ENCODE data around the gene ASMTL. TPM values are rescaled to one million over a fixed set of nuclear protein-coding genes. Genes with fewer than 3 reads are reported as not detected.
"Not testable (repeated sequence)": the region's sequence is repeated elsewhere in the genome, so short reads cannot be mapped to it uniquely, and the experiment has no call there.

Gene ASMTL
- total RNA-seq, 1 donor from 2014 or later, result 13.6 TPM

DNA sequence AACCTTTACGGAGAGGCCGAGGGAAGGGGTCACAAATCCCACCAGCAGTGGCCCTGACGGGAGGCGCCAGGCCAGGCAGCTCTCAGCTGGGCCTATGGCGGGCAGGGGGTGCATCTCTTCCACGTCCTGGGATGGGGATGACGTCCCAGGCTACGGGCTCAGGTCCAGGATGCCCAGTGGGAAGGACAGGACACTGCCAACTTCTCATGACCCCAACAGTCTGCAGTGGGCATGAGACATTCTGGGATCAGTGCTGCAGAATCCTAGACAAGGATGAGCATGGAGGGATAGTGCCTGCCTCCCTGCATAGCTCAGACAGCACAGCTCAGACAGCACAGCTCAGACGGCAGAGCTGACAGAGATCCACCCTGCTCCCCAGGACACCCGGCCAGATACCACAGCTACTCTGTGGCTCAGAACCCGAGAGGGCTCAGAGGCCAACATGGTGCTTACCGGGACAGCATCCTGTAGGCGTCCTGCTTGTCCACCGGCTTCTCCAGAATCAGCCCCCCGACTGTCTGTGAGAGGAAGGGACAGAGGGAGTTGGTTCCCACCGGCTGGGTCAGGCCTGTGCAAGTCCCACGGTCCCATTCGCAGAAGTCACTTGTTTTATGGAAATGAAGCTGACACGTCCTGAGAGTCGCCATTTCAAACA is 17.3 kb downstream of the ASMTL start:
- no peak overlapping the region for H3K9ac ChIP-seq (ENCODE audit: low read depth in 1 of 3, low read length in 3 of 3)
- H3K4me3 ChIP-seq (ENCODE audit: low read length in 3 of 3), result no peak overlapping the region
- peaks cover 13 to 23% (median 23%) of the 10 kb centered on the region in 3 donors for H3K36me3 ChIP-seq (ENCODE audit: control insufficient read depth in 3 of 3, insufficient read depth in 3 of 3, low read length in 3 of 3)
- H3K27me3 ChIP-seq (ENCODE audit: control insufficient read depth in 3 of 3, insufficient read depth in 3 of 3, low read length in 3 of 3), result no peaks in the 10 kb centered on the region
- H3K4me1 ChIP-seq (ENCODE audit: control insufficient read depth in 3 of 3, insufficient read depth in 3 of 3, low read length in 3 of 3), result no peaks in the 10 kb centered on the region
- H3K9me3 ChIP-seq (ENCODE audit: control insufficient read depth in 3 of 3, low read length in 3 of 3), result no peaks in the 10 kb centered on the region
- no peak overlapping the region for H3K27ac ChIP-seq (ENCODE audit: low read depth, low read length)

DNA sequence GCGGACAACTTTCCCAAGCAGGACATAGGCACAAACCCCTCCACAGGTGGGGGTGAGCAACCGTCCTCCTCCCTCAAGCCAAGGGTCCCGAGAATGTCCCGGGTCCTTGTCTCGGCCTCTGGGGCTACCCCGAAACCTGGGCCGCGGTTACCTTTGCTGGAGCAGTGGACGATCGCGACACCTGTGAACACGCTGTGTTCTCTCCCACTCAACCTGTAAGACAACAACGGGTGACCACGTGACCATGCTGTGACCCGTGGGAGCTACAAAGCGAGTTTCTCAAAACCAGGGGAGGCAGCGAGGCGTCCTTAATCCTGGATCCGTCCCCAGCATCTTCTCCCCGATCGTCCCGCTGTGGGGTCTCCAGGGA is 17.9 kb downstream of the ASMTL start:
- Histone ChIP-seq H3K4me3 (ENCODE audit: low read length in 3 of 3) (no peak overlapping the region), H3K9me3 (ENCODE audit: control insufficient read depth in 3 of 3, low read length in 3 of 3) (no peaks in the 10 kb centered on the region), H3K27ac (ENCODE audit: low read depth, low read length) (no peak overlapping the region), H3K4me1 (ENCODE audit: control insufficient read depth in 3 of 3, insufficient read depth in 3 of 3, low read length in 3 of 3) (no peaks in the 10 kb centered on the region), H3K9ac (ENCODE audit: low read depth in 1 of 3, low read length in 3 of 3) (no peak overlapping the region), H3K36me3 (ENCODE audit: control insufficient read depth in 3 of 3, insufficient read depth in 3 of 3, low read length in 3 of 3) (peaks cover 12 to 23% (median 23%) of the 10 kb centered on the region in 3 donors), H3K27me3 (ENCODE audit: control insufficient read depth in 3 of 3, insufficient read depth in 3 of 3, low read length in 3 of 3) (no peaks in the 10 kb centered on the region)

DNA sequence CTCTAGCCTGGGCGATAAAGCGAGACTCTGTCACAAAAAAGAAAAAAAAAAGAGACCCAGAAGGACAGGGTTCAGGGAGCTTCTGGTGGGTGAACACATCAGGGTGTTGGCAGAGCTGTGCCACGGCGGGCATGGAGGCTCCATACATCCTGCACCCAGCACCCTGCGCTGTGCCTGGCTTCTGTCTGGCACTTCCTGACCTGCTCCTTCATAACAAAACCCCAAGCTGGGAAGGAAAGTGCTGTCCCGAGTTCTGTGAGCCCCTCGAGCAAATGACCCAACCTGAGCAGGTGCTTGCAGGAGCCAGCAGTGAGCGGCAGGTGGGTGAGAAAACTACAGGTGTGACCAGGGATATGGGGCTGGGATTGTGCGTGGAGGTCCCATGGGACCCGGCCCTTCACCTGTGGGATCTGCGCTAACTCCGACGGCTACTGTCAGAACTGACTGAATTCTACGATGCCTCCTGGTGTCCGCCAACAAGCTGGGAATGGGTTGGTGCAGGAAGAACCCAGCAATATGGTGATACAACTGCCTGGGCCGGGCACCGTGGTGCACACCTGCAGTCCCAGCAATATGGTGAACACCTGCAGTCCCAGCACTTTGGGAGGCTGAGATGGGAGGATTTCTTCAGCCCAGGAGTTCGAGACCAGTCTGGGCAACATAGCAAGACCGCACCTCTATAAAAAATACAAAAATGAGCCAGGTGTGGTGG is 18.9 kb downstream of the ASMTL start:
- Histone ChIP-seq H3K36me3 (ENCODE audit: control insufficient read depth in 3 of 3, insufficient read depth in 3 of 3, low read length in 3 of 3) (peaks cover 12 to 23% (median 23%) of the 10 kb centered on the region in 3 donors), H3K9ac (ENCODE audit: low read depth in 1 of 3, low read length in 3 of 3) (no peak overlapping the region), H3K4me3 (ENCODE audit: low read length in 3 of 3) (no peak overlapping the region), H3K27ac (ENCODE audit: low read depth, low read length) (no peak overlapping the region), H3K27me3 (ENCODE audit: control insufficient read depth in 3 of 3, insufficient read depth in 3 of 3, low read length in 3 of 3) (no peaks in the 10 kb centered on the region), H3K9me3 (ENCODE audit: control insufficient read depth in 3 of 3, low read length in 3 of 3) (no peaks in the 10 kb centered on the region), H3K4me1 (ENCODE audit: control insufficient read depth in 3 of 3, insufficient read depth in 3 of 3, low read length in 3 of 3) (no peaks in the 10 kb centered on the region)

DNA sequence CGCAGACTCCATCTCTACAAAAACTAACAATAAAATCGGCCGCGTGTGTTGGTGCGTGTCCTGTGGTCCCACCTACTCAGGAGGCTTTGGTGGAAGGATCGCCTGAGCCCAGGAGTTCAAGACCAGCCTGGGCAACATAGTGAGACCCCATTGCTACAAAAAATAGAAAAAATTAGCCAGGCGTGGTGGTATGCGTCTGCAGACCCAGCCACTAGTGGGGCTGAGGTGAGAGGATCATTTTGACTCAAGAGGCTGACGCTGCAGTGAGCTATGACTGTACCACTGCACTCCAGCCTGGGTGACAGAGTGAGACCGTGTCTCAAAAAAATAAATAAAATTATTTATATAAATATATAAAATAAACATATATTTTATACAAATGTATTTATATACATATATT is 22.3 kb downstream of the ASMTL start:
- H3K4me1 ChIP-seq (ENCODE audit: control insufficient read depth in 3 of 3, insufficient read depth in 3 of 3, low read length in 3 of 3), result no peaks in the 10 kb centered on the region
- no peaks in the 10 kb centered on the region for H3K9me3 ChIP-seq (ENCODE audit: control insufficient read depth in 3 of 3, low read length in 3 of 3)
- H3K9ac ChIP-seq (ENCODE audit: low read depth in 1 of 3, low read length in 3 of 3), result no peak overlapping the region
- H3K4me3 ChIP-seq (ENCODE audit: low read length in 3 of 3), result no peak overlapping the region
- H3K27ac ChIP-seq (ENCODE audit: low read depth, low read length), result no peak overlapping the region
- no peaks in the 10 kb centered on the region for H3K27me3 ChIP-seq (ENCODE audit: control insufficient read depth in 3 of 3, insufficient read depth in 3 of 3, low read length in 3 of 3)
- peaks cover 12 to 21% (median 15%) of the 10 kb centered on the region in 3 donors for H3K36me3 ChIP-seq (ENCODE audit: control insufficient read depth in 3 of 3, insufficient read depth in 3 of 3, low read length in 3 of 3)

DNA sequence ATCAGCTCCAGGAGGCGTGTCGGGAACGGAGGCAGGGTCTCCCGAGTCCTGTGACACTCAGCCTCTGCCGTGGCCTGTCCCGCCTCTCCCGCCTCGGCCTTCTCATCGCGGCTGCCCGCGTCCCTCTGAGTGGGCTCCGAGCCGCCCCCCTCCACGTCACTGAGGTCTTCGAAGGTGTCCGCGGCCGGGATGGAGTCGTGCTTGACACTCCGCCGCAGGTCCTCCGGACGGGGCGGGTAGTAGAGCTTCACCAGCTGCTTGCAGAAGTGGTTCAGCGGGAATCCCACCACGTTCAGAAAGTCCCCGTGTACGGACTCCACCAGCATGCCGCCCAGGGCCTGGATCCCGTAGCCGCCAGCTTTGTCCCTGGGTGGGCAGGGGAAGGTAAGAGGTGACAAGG is 25.0 kb downstream of the ASMTL start:
- H3K9ac ChIP-seq (ENCODE audit: low read depth in 1 of 3, low read length in 3 of 3), result no peak overlapping the region
- no peaks in the 10 kb centered on the region for H3K27me3 ChIP-seq (ENCODE audit: control insufficient read depth in 3 of 3, insufficient read depth in 3 of 3, low read length in 3 of 3)
- H3K9me3 ChIP-seq (ENCODE audit: control insufficient read depth in 3 of 3, low read length in 3 of 3), result peaks cover 0 to under 1% (median 0%) of the 10 kb centered on the region in 3 donors
- H3K4me1 ChIP-seq (ENCODE audit: control insufficient read depth in 3 of 3, insufficient read depth in 3 of 3, low read length in 3 of 3), result no peaks in the 10 kb centered on the region
- no peak overlapping the region for H3K4me3 ChIP-seq (ENCODE audit: low read length in 3 of 3)
- no peak overlapping the region for H3K27ac ChIP-seq (ENCODE audit: low read depth, low read length)
- H3K36me3 ChIP-seq (ENCODE audit: control insufficient read depth in 3 of 3, insufficient read depth in 3 of 3, low read length in 3 of 3), result peaks cover 13 to 16% (median 16%) of the 10 kb centered on the region in 3 donors

DNA sequence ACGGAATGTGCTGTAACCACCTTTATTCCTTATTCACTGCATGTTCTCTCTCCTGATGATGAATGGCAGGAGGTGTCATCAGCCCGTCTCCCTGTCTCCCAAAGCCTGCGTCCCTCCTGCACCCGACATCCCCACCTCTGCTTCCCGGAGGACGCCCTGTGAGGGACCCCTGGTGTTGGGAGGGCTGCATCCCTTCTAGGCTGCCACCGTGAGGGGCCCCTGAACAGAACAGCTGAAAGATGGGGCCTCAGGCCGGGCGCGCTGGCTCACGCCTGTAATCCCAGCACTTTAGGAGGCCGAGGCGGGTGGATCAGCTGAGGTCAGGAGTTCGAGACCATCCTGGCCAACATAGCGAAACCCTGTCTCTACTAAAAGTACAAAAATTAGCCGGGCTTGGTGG is 26.4 kb downstream of the ASMTL start:
- not testable (repeated sequence) for H3K4me1 ChIP-seq (ENCODE audit: control insufficient read depth in 3 of 3, insufficient read depth in 3 of 3, low read length in 3 of 3); H3K9ac ChIP-seq (ENCODE audit: low read depth in 1 of 3, low read length in 3 of 3); H3K4me3 ChIP-seq (ENCODE audit: low read length in 3 of 3); H3K9me3 ChIP-seq (ENCODE audit: control insufficient read depth in 3 of 3, low read length in 3 of 3); H3K27ac ChIP-seq (ENCODE audit: low read depth, low read length); H3K27me3 ChIP-seq (ENCODE audit: control insufficient read depth in 3 of 3, insufficient read depth in 3 of 3, low read length in 3 of 3)
- H3K36me3 ChIP-seq (ENCODE audit: control insufficient read depth in 3 of 3, insufficient read depth in 3 of 3, low read length in 3 of 3), result peaks cover 18 to 27% (median 19%) of the 10 kb centered on the region in 3 donors

DNA sequence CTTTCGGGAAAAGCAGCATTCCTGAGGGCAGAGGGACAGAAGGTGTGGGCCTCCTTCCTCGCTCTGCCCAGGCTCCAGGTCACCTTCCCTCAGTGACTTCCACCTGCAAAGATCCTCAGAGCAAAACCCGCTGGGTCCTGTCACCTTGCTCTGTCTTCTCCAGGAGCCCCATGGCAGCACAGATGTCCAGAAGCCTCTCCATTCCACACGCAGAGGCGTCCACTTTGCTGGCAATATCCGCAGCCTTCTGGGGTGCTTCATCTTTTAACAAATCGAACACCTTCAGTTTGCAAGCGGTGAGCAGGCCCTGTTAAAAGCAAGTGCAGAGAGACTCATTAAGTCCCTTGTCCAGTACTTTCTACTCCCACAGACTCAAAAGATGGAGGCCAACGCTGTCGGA is 27.3 kb downstream of the ASMTL start:
- H3K4me3 ChIP-seq (ENCODE audit: low read length in 3 of 3), result no peak overlapping the region
- H3K9ac ChIP-seq (ENCODE audit: low read depth in 1 of 3, low read length in 3 of 3), result no peak overlapping the region
- H3K27ac ChIP-seq (ENCODE audit: low read depth, low read length), result no peak overlapping the region
- peaks cover 3 to 5% (median 4%) of the 10 kb centered on the region in 3 donors for H3K9me3 ChIP-seq (ENCODE audit: control insufficient read depth in 3 of 3, low read length in 3 of 3)
- no peaks in the 10 kb centered on the region for H3K27me3 ChIP-seq (ENCODE audit: control insufficient read depth in 3 of 3, insufficient read depth in 3 of 3, low read length in 3 of 3)
- peaks cover 18 to 28% (median 19%) of the 10 kb centered on the region in 3 donors for H3K36me3 ChIP-seq (ENCODE audit: control insufficient read depth in 3 of 3, insufficient read depth in 3 of 3, low read length in 3 of 3)
- no peaks in the 10 kb centered on the region for H3K4me1 ChIP-seq (ENCODE audit: control insufficient read depth in 3 of 3, insufficient read depth in 3 of 3, low read length in 3 of 3)

DNA sequence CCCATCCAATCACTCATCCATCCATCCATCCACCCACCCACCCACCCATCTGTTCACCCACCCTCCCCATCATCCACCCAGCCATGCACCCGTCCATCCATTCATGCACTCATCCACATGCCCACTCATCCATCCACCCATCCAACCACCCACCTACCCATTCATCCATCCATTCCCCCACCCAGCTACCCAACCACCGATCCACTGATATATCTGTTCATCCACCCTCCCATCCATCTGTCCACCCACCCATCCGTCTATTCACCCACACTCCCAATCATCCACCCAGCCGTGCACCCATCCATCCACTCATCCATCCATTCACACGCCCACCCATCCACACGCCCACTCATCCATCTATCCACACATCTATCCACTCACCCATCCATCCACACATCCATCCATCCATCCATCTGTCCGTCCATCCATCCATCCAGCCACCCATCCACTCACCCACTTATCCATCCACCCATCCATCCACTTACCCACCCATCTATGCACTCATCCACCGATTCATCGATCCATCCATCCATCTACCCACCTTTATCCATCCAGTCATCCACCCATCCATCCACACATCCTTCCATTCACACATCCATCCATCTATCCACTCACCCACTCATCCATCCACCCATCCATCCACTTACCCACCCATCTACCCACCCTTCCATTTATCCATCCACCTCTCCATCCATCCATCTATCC is 28.4 kb downstream of the ASMTL start:
- Histone ChIP-seq H3K27ac (ENCODE audit: low read depth, low read length) (no peak overlapping the region), H3K9me3 (ENCODE audit: control insufficient read depth in 3 of 3, low read length in 3 of 3) (peaks cover 3 to 5% (median 4%) of the 10 kb centered on the region in 3 donors), H3K4me1 (ENCODE audit: control insufficient read depth in 3 of 3, insufficient read depth in 3 of 3, low read length in 3 of 3) (no peaks in the 10 kb centered on the region), H3K4me3 (ENCODE audit: low read length in 3 of 3) (no peak overlapping the region), H3K9ac (ENCODE audit: low read depth in 1 of 3, low read length in 3 of 3) (no peak overlapping the region), H3K27me3 (ENCODE audit: control insufficient read depth in 3 of 3, insufficient read depth in 3 of 3, low read length in 3 of 3) (no peaks in the 10 kb centered on the region), H3K36me3 (ENCODE audit: control insufficient read depth in 3 of 3, insufficient read depth in 3 of 3, low read length in 3 of 3) (peaks cover 19 to 28% (median 20%) of the 10 kb centered on the region in 3 donors)

DNA sequence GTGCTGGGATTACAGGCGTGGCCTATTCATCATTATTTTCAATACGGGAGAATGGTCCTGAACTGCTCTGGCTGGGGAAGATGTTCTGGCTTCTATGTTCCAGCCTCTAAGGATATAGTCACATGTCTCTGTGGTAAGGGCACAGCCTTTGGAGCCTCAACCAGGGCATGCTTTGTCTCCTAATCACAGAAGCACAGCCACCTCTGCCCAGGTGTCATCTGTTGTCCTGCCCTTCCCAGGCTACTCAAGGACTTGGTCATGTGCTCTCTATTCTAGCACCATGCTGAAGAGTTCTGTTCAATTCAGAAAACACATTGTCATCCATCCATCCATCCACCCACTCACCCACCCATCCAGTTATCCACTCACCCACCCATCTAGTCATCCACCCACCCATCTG is 29.5 kb downstream of the ASMTL start:
- no peaks in the 10 kb centered on the region for H3K4me1 ChIP-seq (ENCODE audit: control insufficient read depth in 3 of 3, insufficient read depth in 3 of 3, low read length in 3 of 3)
- H3K27me3 ChIP-seq (ENCODE audit: control insufficient read depth in 3 of 3, insufficient read depth in 3 of 3, low read length in 3 of 3), result no peaks in the 10 kb centered on the region
- H3K9ac ChIP-seq (ENCODE audit: low read depth in 1 of 3, low read length in 3 of 3), result no peak overlapping the region
- H3K4me3 ChIP-seq (ENCODE audit: low read length in 3 of 3), result no peak overlapping the region
- no peak overlapping the region for H3K27ac ChIP-seq (ENCODE audit: low read depth, low read length)
- H3K36me3 ChIP-seq (ENCODE audit: control insufficient read depth in 3 of 3, insufficient read depth in 3 of 3, low read length in 3 of 3), result peaks cover 24 to 33% (median 26%) of the 10 kb centered on the region in 3 donors
- peaks cover 3 to 8% (median 5%) of the 10 kb centered on the region in 3 donors for H3K9me3 ChIP-seq (ENCODE audit: control insufficient read depth in 3 of 3, low read length in 3 of 3)

DNA sequence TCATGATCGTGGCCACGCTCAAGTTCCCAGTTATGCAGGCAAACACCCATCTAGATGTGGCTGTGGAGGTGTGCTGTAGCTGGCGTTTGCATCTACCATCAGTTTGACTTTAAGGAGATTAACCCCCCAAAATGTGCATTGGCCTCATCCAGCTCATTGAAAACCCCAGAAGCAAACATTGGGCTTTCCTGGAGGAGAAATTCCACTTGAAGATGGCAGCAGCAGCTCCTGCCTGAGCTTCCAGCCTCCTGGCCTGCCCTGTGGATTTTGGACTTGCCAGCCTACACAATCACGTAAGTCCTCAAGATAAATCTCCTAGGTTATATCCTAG is 30.6 kb downstream of the ASMTL start:
- Histone ChIP-seq H3K27ac (ENCODE audit: low read depth, low read length) (no peak overlapping the region), H3K27me3 (ENCODE audit: control insufficient read depth in 3 of 3, insufficient read depth in 3 of 3, low read length in 3 of 3) (no peaks in the 10 kb centered on the region), H3K4me1 (ENCODE audit: control insufficient read depth in 3 of 3, insufficient read depth in 3 of 3, low read length in 3 of 3) (no peaks in the 10 kb centered on the region), H3K9ac (ENCODE audit: low read depth in 1 of 3, low read length in 3 of 3) (no peak overlapping the region), H3K9me3 (ENCODE audit: control insufficient read depth in 3 of 3, low read length in 3 of 3) (peaks cover 3 to 9% (median 5%) of the 10 kb centered on the region in 3 donors), H3K4me3 (ENCODE audit: low read length in 3 of 3) (no peak overlapping the region), H3K36me3 (ENCODE audit: control insufficient read depth in 3 of 3, insufficient read depth in 3 of 3, low read length in 3 of 3) (peaks cover 28 to 37% (median 28%) of the 10 kb centered on the region in 3 donors)

Data from skeletal muscle tissue (tissue), 4 donors.